GM19351 (cell line): ENCODE results near the gene EMILIN3.
"Not testable (repeated sequence)": the region's sequence is repeated elsewhere in the genome, so short reads cannot be mapped to it uniquely, and the experiment has no call there.

Experiments
- ATAC-seq: cut with Tn5 transposase; IDR thresholded peaks from one replicate; pipeline ENCODE4 v1.9.1; 2021; ENCODE audit warnings: mild to moderate bottlenecking, moderate library complexity; ENCODE audit not compliant: unreplicated experiment

The EMILIN3 gene

DNA sequence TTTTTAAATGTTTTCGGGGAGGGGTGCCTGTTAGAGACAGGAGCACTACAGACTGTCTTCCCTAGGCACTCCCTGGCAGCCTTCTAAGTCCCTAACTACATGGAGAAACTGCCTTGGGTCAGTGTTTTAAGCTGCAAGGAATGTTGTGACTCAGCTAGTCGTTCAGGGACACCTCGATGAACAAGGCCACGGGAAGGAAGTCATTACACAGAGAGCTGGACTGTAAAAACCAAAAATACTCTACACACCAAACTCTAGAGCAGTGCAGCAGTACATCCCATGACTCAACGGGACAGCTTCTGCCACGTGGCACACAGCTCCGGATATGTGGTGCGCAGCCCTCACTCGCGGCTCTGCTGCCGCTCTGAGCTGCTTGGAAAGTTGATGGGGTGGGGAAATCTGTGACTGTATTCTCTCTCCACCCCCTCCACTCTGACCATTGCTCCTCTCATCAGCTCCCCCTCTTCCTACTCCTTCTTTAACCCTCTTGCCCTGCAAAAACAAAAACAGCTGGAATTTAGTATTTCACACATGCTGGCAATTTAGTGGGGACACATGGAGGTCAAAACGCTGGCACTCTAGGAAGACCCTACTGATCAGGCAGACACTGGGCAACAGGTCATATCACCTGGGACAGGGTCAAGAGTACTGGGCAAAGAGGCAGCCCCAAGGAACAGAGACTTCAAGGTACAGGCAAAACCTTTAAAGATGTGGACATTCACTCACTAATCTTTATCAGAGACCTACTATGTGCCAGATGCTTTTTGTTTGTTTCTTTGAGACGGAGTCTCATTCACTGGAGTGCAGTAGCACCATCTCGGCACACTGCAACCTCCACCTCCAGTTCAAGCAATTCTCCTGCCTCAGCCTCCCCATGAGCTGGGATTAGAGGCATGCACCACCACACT lies 36.9 kb downstream of the EMILIN3 start:
- ATAC-seq, result peak; percentile 90

DNA sequence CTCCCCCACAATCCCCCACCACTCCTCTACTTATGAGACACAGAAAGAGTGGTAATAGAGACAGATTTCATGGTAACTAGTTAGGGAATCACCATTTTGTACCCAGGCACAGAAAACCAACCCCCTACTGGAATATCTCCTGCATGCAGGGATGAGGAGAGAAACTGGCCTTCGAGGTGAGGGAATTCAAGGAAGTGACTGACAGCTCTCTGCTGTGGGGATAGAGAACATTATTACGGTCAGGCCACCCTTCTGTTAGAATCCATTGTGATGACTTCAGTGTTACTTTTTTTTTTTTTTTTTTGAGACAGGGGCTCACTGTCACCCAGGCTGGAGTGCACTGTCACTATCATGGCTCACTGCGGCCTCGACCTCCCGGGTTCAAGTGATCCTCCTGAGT lies 39.4 kb downstream of the EMILIN3 start:
- no peak for ATAC-seq

DNA sequence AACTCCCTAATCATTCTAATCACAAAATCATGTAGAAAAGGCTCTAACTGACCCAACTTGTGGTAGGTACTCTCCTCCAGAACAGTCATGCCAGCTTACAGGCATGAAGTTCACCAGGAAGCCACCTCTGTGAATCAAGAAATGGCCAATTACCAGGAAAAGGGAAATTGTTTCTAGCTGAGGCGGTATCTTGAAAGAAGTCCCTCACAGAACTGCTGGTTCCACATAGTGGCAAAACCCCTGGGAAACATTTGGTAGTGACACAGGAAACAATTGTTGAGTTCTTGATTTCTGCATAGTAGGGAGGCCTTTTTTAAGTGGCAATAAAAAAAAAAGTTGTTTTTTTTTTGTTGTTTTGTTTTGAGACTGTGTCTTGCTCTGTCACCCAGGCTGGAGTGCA lies 45.6 kb downstream of the EMILIN3 start:
- no peak for ATAC-seq

DNA sequence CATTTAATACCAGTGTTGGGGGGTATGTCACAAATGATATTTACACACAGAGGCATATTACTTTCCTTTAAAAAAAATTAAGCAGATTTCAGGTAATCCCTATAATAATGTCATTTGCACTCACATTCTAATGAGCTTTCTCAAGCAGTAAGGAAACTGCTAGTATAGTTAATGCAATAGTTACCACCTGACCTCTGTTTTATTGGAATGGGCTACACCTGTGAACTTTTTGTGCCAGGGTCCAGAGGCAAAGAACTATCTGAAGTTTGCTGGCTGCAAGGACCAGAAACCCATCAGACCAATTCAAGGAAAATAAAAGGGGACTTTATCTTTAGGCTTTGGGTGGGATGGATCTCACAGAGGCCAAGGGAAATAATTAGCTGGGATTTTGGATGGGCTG lies 46.2 kb downstream of the EMILIN3 start:
- no peak for ATAC-seq

DNA sequence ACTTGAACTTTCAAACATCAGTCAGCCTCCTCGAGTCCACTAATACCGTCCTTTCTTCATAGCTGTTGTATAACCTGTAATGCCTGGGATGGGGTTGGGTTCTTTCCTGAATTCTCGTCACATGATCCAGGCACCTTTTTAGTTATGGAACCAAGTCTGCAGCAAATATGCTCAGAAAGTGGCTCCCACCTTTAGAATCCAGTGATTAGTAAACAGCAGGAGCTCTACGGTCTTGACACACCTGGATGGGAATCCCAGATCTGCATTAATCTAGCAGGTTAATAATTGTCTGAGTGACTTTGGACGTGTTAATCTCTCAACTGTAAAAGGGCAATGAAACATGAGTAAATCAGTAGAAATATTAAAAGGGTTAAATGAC lies 48.4 kb downstream of the EMILIN3 start:
- ATAC-seq, result no peak

DNA sequence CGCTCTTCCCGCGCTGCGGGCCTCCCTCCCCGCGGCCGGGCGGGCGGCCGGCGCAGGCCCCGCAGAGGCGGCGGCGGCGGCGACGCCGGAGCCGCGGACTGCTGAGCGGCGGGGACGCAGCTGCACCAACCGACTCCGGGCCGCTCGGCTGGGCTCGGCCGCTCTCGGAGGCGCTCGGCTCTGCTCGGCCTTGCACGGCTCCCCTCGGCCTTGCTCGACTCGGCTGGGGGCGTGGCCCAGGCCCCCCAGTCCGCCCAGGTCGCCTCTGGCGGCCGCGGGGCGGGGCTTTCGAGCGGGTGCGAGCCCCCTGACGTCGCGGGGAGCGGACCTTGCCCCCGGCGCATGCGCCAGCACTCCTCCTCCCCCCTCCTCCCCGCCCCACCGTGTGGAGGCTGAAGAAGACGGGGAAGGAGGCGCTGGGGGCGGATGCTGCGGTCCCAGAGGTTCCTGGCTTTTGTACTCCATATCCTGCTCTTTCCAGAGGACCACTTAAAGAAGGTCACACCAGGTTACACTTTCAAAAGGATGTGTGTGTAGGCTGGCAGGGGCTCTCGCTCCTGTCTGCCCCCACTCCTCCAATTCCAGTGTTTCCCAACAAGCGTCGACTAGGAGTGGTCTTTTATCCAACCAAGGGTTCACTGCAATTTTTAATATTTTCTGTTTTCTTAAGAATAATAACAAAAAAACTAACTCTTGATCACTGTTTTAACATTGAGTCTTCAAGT lies 48.9 kb downstream of the EMILIN3 start, which contains the start of gene ZHX3:
Gene ZHX3, minus strand, starts transcription at position 186 of the 725 bp plus-strand sequence. CDS start 112,815 bp downstream, outside the sequence.
- peak; percentile 96 for ATAC-seq

DNA sequence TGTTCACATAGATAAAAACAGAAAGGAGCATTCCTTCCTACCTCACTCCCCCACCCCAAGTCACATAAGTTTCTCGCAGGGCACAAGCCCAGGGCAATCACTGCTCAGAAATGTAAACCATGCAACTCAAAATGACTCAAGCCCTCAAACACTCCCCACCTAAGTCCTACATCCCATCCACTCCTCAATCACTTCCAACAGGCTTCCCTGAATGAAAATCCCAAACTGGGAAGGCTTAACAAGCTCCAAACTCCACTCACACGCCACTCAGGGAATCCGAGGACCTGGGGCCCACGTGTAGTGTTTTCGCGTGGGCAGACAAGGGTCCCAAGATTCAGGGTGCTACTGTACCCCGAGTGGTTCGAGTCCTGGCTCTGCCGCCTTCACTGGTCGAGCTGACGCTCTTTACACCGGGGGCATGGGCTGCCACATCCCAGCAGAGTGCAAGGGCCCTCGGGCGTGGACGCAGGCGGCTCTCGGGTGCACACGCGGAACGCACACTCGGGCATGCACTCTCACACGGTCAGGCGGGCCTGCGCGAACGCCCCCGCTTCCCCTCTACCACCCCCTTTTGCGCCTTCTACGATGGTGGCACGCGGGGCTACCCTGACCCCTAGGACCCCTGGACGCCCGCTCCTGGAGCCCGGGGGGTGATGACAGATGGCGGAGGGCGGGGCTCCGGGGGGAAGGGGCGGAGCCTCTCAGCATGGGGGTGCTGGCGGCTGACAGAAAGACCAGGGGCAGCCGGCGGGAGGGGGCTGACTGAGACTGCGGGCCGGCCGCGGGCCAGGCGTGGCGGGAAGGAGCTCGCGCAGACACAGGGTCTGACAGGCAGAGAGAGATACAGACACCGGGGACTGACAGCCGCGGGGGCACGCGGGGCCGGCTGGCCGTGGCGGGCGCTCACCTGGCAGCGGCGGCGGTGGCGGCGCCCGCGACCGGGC lies 49.7 kb downstream of the EMILIN3 start:
- ATAC-seq, result peak; percentile 62

DNA sequence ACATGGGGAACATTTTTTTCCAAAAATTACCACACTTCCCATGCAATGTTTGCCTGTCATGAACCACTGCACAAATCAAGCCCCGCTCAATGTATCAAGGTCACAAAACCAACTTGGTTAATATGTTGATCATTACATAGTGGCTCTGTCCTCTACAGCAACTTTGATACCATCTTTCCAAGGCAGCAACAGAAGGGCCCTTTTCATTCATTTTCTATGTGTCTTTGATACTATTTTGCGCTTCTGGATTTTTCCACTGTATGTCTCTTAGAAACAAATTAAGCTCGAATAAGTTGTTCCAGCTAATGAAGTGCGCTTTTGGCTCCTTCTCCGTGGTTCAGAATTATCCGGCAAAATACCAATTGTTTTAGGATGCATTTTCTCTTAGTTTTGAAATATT lies 50.6 kb downstream of the EMILIN3 start:
- no peak for ATAC-seq

DNA sequence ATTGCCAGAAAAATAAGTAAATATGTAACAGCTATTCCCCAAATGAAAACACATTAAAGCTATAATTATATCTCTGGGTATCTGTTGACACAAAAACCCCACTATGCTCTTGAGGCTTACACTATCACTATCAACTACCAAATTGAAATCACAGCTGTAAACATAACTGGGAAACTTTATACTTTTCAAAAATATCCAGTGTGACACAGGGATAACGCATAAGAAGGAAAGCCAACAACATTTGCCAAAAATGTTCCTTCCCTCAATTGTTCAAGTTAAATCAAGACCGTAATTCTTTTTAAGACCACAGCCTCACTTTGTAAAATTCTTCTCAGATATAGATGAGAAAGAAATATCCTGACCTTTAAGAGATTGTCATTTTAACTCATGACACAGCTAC lies 52.2 kb downstream of the EMILIN3 start:
- no peak for ATAC-seq

DNA sequence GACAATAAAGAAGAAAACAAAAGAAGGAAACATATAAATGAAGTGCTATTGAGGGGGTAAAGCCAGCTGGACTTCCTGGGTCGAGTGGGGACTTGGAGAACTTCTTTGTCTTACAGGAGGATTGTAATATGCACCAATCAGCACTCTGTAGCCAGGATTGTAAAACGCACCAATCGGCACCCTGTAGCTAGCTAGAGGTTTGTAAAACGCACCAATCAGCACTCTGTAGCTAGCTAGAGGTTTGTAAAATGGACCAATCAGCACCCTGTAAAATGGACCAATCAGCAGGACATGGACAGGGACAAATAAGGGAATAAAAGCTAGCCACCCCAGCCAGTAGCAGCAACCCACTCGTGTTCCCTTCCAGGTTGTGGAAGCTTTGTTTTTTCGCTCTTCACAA lies 54.6 kb downstream of the EMILIN3 start:
- ATAC-seq, result not testable (repeated sequence)
